ENCODE results near the gene LMO4. TPM values are rescaled to one million over a fixed set of nuclear protein-coding genes. Genes with fewer than 3 reads are reported as not detected.

LMO4 gene
- total RNA-seq, 1 experiment from 2014 or later, result 88.9 TPM

- Mint-ChIP-seq H3K4me1 (peaks cover 32% of the 10 kb centered on the region), H3K9me3 (no peaks in the 10 kb centered on the region), H3K27ac (no peak overlapping the region), H3K27me3 (ENCODE audit: low read depth) (no peaks in the 10 kb centered on the region; the same call in 1 of the 2 replicates), H3K36me3 (no peaks in the 10 kb centered on the region), H3K4me3 (no peak overlapping the region)
- CTCF ChIA-PET, result no interaction called here
- TF ChIP-seq TEAD4 (CRISPR knock-in tag; IDR thresholded peaks at IDR 0.05) (no peak), NR3C1 (CRISPR knock-in tag; conservative IDR thresholded peaks at IDR 0.05; ENCODE audit: low read depth) (no peak), TEAD1 (CRISPR knock-in tag; IDR thresholded peaks at IDR 0.05) (no peak), USF2 (CRISPR knock-in tag; IDR thresholded peaks at IDR 0.05) (no peak), IRF2 (CRISPR knock-in tag; IDR thresholded peaks at IDR 0.05; ENCODE audit: borderline replicate concordance, low read depth) (no peak), SMAD4 (CRISPR knock-in tag; IDR thresholded peaks at IDR 0.05) (no peak), ATF6 (CRISPR knock-in tag; IDR thresholded peaks at IDR 0.05) (no peak), OVOL2 (CRISPR knock-in tag; IDR thresholded peaks at IDR 0.05; ENCODE audit: borderline replicate concordance) (no peak), TP53 (CRISPR knock-in tag; IDR thresholded peaks at IDR 0.05) (no peak), NR2C2 (CRISPR knock-in tag; IDR thresholded peaks at IDR 0.05) (no peak), SOX15 (CRISPR knock-in tag; IDR thresholded peaks at IDR 0.05) (no peak)
- no peak for ATAC-seq
- POLR2A ChIA-PET, result interaction anchor here (0.6 kb wide), 1 partner anchor 173 kb away, joined by 3 read pairs; no protein-coding TSS in a partner anchor
- DNase-seq (ENCODE audit: low spot score), result no peak
These were observed 21.4 kb upstream of the LMO4 start for GRCh38 chr1:87307306-87307705.

GRCh38 chr1:87307931-87308330 lies 20.7 kb upstream of the LMO4 start:
- ATAC-seq (no peak), DNase-seq (ENCODE audit: low spot score) (no peak)
- no peaks in the 10 kb centered on the region; the same call in 1 of the 2 replicates for H3K27me3 Mint-ChIP-seq (ENCODE audit: low read depth)
- peaks cover 32% of the 10 kb centered on the region for H3K4me1 Mint-ChIP-seq
- POLR2A ChIA-PET, result interaction anchor here (0.6 kb wide), 1 partner anchor 174 kb away, joined by 3 read pairs; no protein-coding TSS in a partner anchor
- H3K36me3 Mint-ChIP-seq, result no peaks in the 10 kb centered on the region
- no peak overlapping the region for H3K27ac Mint-ChIP-seq
- peaks cover under 1% of the 10 kb centered on the region; the same call in 1 of the 2 replicates for H3K9me3 Mint-ChIP-seq
- no peak overlapping the region for H3K4me3 Mint-ChIP-seq
- CTCF ChIA-PET, result no interaction called here
- TF ChIP-seq FOXJ3 (CRISPR knock-in tag; IDR thresholded peaks at IDR 0.05; ENCODE audit: borderline replicate concordance) (no peak), IRF2 (CRISPR knock-in tag; IDR thresholded peaks at IDR 0.05; ENCODE audit: borderline replicate concordance, low read depth) (no peak), ZNF423 (CRISPR knock-in tag; IDR thresholded peaks at IDR 0.05) (no peak), CBFB (CRISPR knock-in tag; IDR thresholded peaks at IDR 0.05; ENCODE audit: low read depth) (no peak), CTCF (IDR thresholded peaks at IDR 0.05) (no peak), HMGA2 (CRISPR knock-in tag; IDR thresholded peaks at IDR 0.05) (no peak), ZNF396 (CRISPR knock-in tag; IDR thresholded peaks at IDR 0.05; ENCODE audit: borderline replicate concordance) (no peak), ERG (CRISPR knock-in tag; IDR thresholded peaks at IDR 0.05) (no peak), ZNF416 (CRISPR knock-in tag; IDR thresholded peaks at IDR 0.05) (no peak), MYBL2 (CRISPR knock-in tag; IDR thresholded peaks at IDR 0.05) (no peak), FOXP4 (CRISPR knock-in tag; IDR thresholded peaks at IDR 0.05) (no peak), GTF2I (CRISPR knock-in tag; conservative IDR thresholded peaks at IDR 0.05) (no peak), MAX (CRISPR knock-in tag; IDR thresholded peaks at IDR 0.05) (no peak)
- TF ChIP-seq, protein P1, sequence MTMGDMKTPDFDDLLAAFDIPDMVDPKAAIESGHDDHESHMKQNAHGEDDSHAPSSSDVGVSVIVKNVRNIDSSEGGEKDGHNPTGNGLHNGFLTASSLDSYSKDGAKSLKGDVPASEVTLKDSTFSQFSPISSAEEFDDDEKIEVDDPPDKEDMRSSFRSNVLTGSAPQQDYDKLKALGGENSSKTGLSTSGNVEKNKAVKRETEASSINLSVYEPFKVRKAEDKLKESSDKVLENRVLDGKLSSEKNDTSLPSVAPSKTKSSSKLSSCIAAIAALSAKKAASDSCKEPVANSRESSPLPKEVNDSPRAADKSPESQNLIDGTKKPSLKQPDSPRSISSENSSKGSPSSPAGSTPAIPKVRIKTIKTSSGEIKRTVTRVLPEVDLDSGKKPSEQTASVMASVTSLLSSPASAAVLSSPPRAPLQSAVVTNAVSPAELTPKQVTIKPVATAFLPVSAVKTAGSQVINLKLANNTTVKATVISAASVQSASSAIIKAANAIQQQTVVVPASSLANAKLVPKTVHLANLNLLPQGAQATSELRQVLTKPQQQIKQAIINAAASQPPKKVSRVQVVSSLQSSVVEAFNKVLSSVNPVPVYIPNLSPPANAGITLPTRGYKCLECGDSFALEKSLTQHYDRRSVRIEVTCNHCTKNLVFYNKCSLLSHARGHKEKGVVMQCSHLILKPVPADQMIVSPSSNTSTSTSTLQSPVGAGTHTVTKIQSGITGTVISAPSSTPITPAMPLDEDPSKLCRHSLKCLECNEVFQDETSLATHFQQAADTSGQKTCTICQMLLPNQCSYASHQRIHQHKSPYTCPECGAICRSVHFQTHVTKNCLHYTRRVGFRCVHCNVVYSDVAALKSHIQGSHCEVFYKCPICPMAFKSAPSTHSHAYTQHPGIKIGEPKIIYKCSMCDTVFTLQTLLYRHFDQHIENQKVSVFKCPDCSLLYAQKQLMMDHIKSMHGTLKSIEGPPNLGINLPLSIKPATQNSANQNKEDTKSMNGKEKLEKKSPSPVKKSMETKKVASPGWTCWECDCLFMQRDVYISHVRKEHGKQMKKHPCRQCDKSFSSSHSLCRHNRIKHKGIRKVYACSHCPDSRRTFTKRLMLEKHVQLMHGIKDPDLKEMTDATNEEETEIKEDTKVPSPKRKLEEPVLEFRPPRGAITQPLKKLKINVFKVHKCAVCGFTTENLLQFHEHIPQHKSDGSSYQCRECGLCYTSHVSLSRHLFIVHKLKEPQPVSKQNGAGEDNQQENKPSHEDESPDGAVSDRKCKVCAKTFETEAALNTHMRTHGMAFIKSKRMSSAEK (CRISPR knock-in tag; IDR thresholded peaks at IDR 0.05; ENCODE audit: borderline replicate concordance), result no peak

Data from WTC11 (cell line).